H1 (cell line): Measurements from ENCODE around the gene ARHGAP23. TPM values are rescaled to one million over a fixed set of nuclear protein-coding genes. Genes with fewer than 3 reads are reported as not detected.

Experiments used
- CTCF ChIA-PET: fragments of 300-600 bp; sonication (Branson Sonifier 250); formaldehyde crosslinking; loops from one replicate; lab custom pipeline; 2021; ENCODE audit not compliant: partially characterized antibody; lab: Charles Lee
- POLR2A ChIA-PET: fragments of 300-600 bp; sonication (Branson Sonifier 250); formaldehyde crosslinking; loops from one replicate; lab custom pipeline; 2021; ENCODE audit warnings: inconsistent platforms; ENCODE audit not compliant: partially characterized antibody; lab: Charles Lee
- DNase-seq, 2 experiments: peaks; one replicate each; pipeline versions ENCODE4 v3.0.0 to v3.0.0-alpha.2; 2010 to 2022; ENCODE audit warnings: low spot score in 2 of 2, low read depth in 1 of 2, mixed read lengths in 1 of 2
- FAIRE-seq: peaks from 2 replicates; lab custom pipeline; 2011; peaks lifted over from hg19 to GRCh38; lab: Jason Lieb, UNC
- H2AFZ ChIP-seq: 2 replicates; pipeline ENCODE4 v1.8.1; 2012; ENCODE audit warnings: low read length, inconsistent platforms
- H2AK5ac ChIP-seq: 2 replicates; pipeline ENCODE4 v1.6.1; 2013; ENCODE audit warnings: low read depth, low read length
- H2BK120ac ChIP-seq: replicated peaks from 2 replicates; pipeline ENCODE3; 2013; ENCODE audit warnings: low read depth, low read length, inconsistent platforms
- H2BK12ac ChIP-seq: 2 replicates; pipeline ENCODE4 v1.6.1; 2013; ENCODE audit warnings: low read depth, low read length
- H2BK15ac ChIP-seq: 2 replicates; pipeline ENCODE4 v1.6.1; 2013; ENCODE audit warnings: low read length
- H2BK20ac ChIP-seq: 2 replicates; pipeline ENCODE4 v1.6.1; 2013; ENCODE audit warnings: low read length
- H2BK5ac ChIP-seq: 2 replicates; pipeline ENCODE4 v1.6.1; 2013; ENCODE audit warnings: low read depth, low read length
- H3K14ac ChIP-seq: 2 replicates; pipeline ENCODE4 v1.6.1; 2013; ENCODE audit warnings: inconsistent platforms; ENCODE audit not compliant: insufficient read length
- H3K18ac ChIP-seq: 2 replicates; pipeline ENCODE4 v1.6.1; 2013; ENCODE audit warnings: low read length; ENCODE audit errors: extremely low read depth
- H3K23ac ChIP-seq: 2 replicates; pipeline ENCODE4 v1.6.1; 2013; ENCODE audit warnings: inconsistent platforms; ENCODE audit not compliant: insufficient read length
- H3K23me2 ChIP-seq: 2 replicates; pipeline ENCODE4 v1.6.1; 2013; ENCODE audit warnings: low read depth, low read length
- H3K27ac ChIP-seq: 2 replicates; pipeline ENCODE4 v1.6.1; 2011; ENCODE audit warnings: low read depth, low read length, inconsistent platforms
- H3K27me3 ChIP-seq, 4 experiments: replicated peaks in 1 of 4; 1 replicate in 1 of 4; 2 replicates in 3 of 4; pipeline versions ENCODE4 v1.6.1 to v1.8.1; 2011 to 2013; ENCODE audit warnings: low read length in 3 of 4, mild to moderate bottlenecking in 3 of 4, inconsistent platforms in 2 of 4, mixed read lengths in 2 of 4, moderate library complexity in 1 of 4; ENCODE audit not compliant: control insufficient read depth in 3 of 4, insufficient read depth in 3 of 4; ENCODE audit errors: extremely low read depth in 1 of 4
- H3K36me3 ChIP-seq, 4 experiments: 2 replicates each; pipeline versions ENCODE4 v1.6.1 to v1.8.1; 2011 to 2013; ENCODE audit warnings: mild to moderate bottlenecking in 4 of 4, low read length in 3 of 4, moderate library complexity in 2 of 4, control low read depth in 1 of 4, inconsistent platforms in 1 of 4; ENCODE audit not compliant: insufficient read depth in 4 of 4, control insufficient read depth in 2 of 4
- H3K4ac ChIP-seq: replicated peaks from 2 replicates; pipeline ENCODE3; 2013; ENCODE audit warnings: low read length, low read depth, mixed read lengths, inconsistent platforms; ENCODE audit not compliant: insufficient read length
- H3K4me1 ChIP-seq, 4 experiments: replicated peaks in 1 of 4; 1 replicate in 1 of 4; 2 replicates in 3 of 4; pipeline versions ENCODE4 v1.6.1 to v1.8.1; 2011 to 2013; ENCODE audit warnings: low read length in 3 of 4, inconsistent platforms in 2 of 4, mixed read lengths in 1 of 4; ENCODE audit not compliant: insufficient read depth in 4 of 4, control insufficient read depth in 3 of 4
- H3K4me2 ChIP-seq, 2 experiments: 2 replicates each; pipeline versions ENCODE4 v1.6.1 to v1.8.1; 2011 to 2013; ENCODE audit warnings: low read depth in 2 of 2, low read length in 2 of 2, control low read depth in 1 of 2, inconsistent platforms in 1 of 2, mild to moderate bottlenecking in 1 of 2; ENCODE audit not compliant: insufficient read depth in 1 of 2
- H3K4me3 ChIP-seq, 4 experiments: fragments of 200-600, 300-600 bp in 1 of 4; sonication (generic), shearing (Covaris generic), sonication (Bioruptor Twin) in 1 of 4; 2 replicates each; pipeline versions ENCODE4 v1.5.1 to v1.8.1; 2011 to 2016; ENCODE audit warnings: low read length in 4 of 4, low read depth in 3 of 4, control low read depth in 2 of 4, inconsistent platforms in 2 of 4, mild to moderate bottlenecking in 2 of 4, mixed read lengths in 1 of 4, moderate library complexity in 1 of 4; ENCODE audit not compliant: insufficient read depth in 2 of 4; ENCODE audit errors: extremely low read depth in 1 of 4
- H3K56ac ChIP-seq: replicated peaks from 2 replicates; pipeline ENCODE3; 2013; ENCODE audit warnings: low read depth, mild to moderate bottlenecking, mixed read lengths, low read length, inconsistent platforms; ENCODE audit not compliant: insufficient read length
- H3K79me1 ChIP-seq: 2 replicates; pipeline ENCODE4 v1.6.1; 2013; ENCODE audit warnings: low read depth, low read length, control low read depth
- H3K79me2 ChIP-seq, 2 experiments: 2 replicates each; pipeline versions ENCODE4 v1.6.1 to v1.8.1; 2012 to 2013; ENCODE audit warnings: low read length in 2 of 2, mild to moderate bottlenecking in 2 of 2, inconsistent platforms in 1 of 2; ENCODE audit not compliant: insufficient read depth in 2 of 2, control insufficient read depth in 1 of 2
- H3K9ac ChIP-seq, 4 experiments: replicated peaks in 1 of 4; 1 replicate in 1 of 4; 2 replicates in 3 of 4; pipeline versions ENCODE4 v1.6.1 to v1.8.1; 2011 to 2013; ENCODE audit warnings: low read depth in 3 of 4, low read length in 3 of 4, control low read depth in 2 of 4, mild to moderate bottlenecking in 2 of 4, moderate library complexity in 2 of 4, inconsistent platforms in 1 of 4; ENCODE audit errors: extremely low read depth in 1 of 4
- H3K9me3 ChIP-seq, 2 experiments: 2 replicates each; pipeline versions ENCODE4 v1.6.1 to v1.8.1; 2012 to 2013; ENCODE audit warnings: mild to moderate bottlenecking in 2 of 2, moderate library complexity in 2 of 2, control low read depth in 1 of 2, inconsistent platforms in 1 of 2, low read depth in 1 of 2, low read length in 1 of 2, mixed read lengths in 1 of 2; ENCODE audit not compliant: insufficient read depth in 2 of 2
- H4K20me1 ChIP-seq, 2 experiments: replicated peaks in 1 of 2; 2 replicates each; pipeline versions ENCODE3 to v1.8.1; 2011 to 2013; ENCODE audit warnings: inconsistent platforms in 2 of 2, low read length in 2 of 2, mild to moderate bottlenecking in 1 of 2; ENCODE audit not compliant: insufficient read depth in 2 of 2, control insufficient read depth in 1 of 2
- H4K5ac ChIP-seq: 2 replicates; pipeline ENCODE4 v1.6.1; 2013; ENCODE audit warnings: low read length, low read depth, mixed read lengths, inconsistent platforms; ENCODE audit not compliant: insufficient read length
- H4K8ac ChIP-seq: 2 replicates; pipeline ENCODE4 v1.8.0; 2013; ENCODE audit warnings: mild to moderate bottlenecking, moderate library complexity, low read length, inconsistent platforms; ENCODE audit not compliant: insufficient read depth; ENCODE audit errors: extremely low read depth
- H4K91ac ChIP-seq: replicated peaks from 2 replicates; pipeline ENCODE3; 2013; ENCODE audit warnings: low read length, mixed read lengths, inconsistent platforms; ENCODE audit not compliant: insufficient read length
- CTBP2 ChIP-seq: IDR thresholded peaks from 2 replicates; pipeline ENCODE4 v1.7.0; 2011; ENCODE audit warnings: borderline replicate concordance, mild to moderate bottlenecking, moderate library complexity, mixed read lengths, low read length; ENCODE audit not compliant: insufficient read depth, insufficient read length
- E2F6 ChIP-seq: IDR thresholded peaks from 2 replicates; pipeline ENCODE4 v1.6.1; 2012; ENCODE audit warnings: inconsistent platforms
- GABPA ChIP-seq: IDR thresholded peaks from 2 replicates; pipeline ENCODE4 v1.6.1; 2011; ENCODE audit warnings: mild to moderate bottlenecking, low read length, moderate library complexity, borderline replicate concordance; ENCODE audit not compliant: insufficient read depth
- ZNF274 ChIP-seq: IDR thresholded peaks from 2 replicates; pipeline ENCODE4 v1.7.0; 2012; ENCODE audit warnings: low read length, borderline replicate concordance; ENCODE audit errors: extremely low read depth
- WGBS, 2 experiments: shearing (Covaris generic) in 1 of 2; methylation state at CpG; one replicate each; pipeline versions ENCODE4 v1.1.6 to v1.1.7; 2013 to 2015; ENCODE audit warnings: low lambda C conversion rate in 2 of 2, mixed read lengths in 2 of 2, inconsistent platforms in 1 of 2, low coverage in 1 of 2, missing lambda C conversion rate in 1 of 2; ENCODE audit not compliant: insufficient replicate concordance in 2 of 2, insufficient coverage in 1 of 2, insufficient read length in 1 of 2; ENCODE audit errors: extremely low coverage in 1 of 2, missing lambda C conversion rate in 1 of 2; 5-methylcytosine and 5-hydroxymethylcytosine counted together
- polyA plus RNA-seq, 7 experiments: library from polyadenylated mRNA; depleted of rRNA in 3 of 7; stranded (reverse) in 5 of 7; unstranded in 2 of 7; fragments of >200 nt in 5 of 7; fragments of 200-250 nt in 2 of 7; gene quantifications; 1 replicate in 5 of 7; 2 replicates in 1 of 7; 4 replicates in 1 of 7; pipeline versions ENCODE4 v1.2.1 to v1.2.3, GENCODE V29; 2011 to 2013; ENCODE audit warnings: missing spikeins in 2 of 7, mixed read lengths in 2 of 7
- total RNA-seq: library from RNA; stranded (reverse); fragmentation: NEBNext Ultra II Directional; extraction: Animal tissue kit (Norgen Biotek cat#: 25700); gene quantifications from 2 replicates; pipeline ENCODE4 v1.2.1, GENCODE V29; 2021
- TF ChIP-seq, protein P1 (sequence below), 3 experiments: IDR thresholded peaks; 1 replicate in 2 of 3; 2 replicates in 1 of 3; pipeline versions ENCODE4 v1.5.1 to v1.6.1; 2011; ENCODE audit warnings: low read length in 3 of 3, mild to moderate bottlenecking in 3 of 3, inconsistent platforms in 2 of 3, low read depth in 1 of 3, moderate library complexity in 1 of 3; ENCODE audit not compliant: insufficient read depth in 1 of 3; ENCODE audit errors: control extremely low read depth in 1 of 3

ARHGAP23 gene
- total and polyA plus RNA-seq, 2 of the 8 experiments (the other 6 are each of a cell fraction or from before 2014, with no cell fraction given): 16.3 to 107 TPM

GRCh38 chr17:38532451-38532850 is 104.2 kb downstream of the ARHGAP23 start:
- Histone ChIP-seq H3K27ac (no peak overlapping the region), H3K79me2 (no peaks in the 10 kb centered on the region), H2BK5ac (no peak overlapping the region; the same call in 1 of the 2 replicates), H2BK120ac (no peak overlapping the region), H2BK20ac (0 out of 2 replicates have a peak overlapping the region, but pooled peaks have one; percentile 48), H4K8ac (no peak overlapping the region)
- CTCF ChIA-PET: interaction anchor here (6.7 to 38.1 kb wide), 3 partner anchors 20 to 62 kb away, joined by 56 to 914 read pairs (median 363); partner anchors contain the start of gene SRCIN1
- no peak for TF ChIP-seq GABPA
- no peak for TF ChIP-seq CTBP2
- TF ChIP-seq ZNF274: no peak
- TF ChIP-seq, protein P1, sequence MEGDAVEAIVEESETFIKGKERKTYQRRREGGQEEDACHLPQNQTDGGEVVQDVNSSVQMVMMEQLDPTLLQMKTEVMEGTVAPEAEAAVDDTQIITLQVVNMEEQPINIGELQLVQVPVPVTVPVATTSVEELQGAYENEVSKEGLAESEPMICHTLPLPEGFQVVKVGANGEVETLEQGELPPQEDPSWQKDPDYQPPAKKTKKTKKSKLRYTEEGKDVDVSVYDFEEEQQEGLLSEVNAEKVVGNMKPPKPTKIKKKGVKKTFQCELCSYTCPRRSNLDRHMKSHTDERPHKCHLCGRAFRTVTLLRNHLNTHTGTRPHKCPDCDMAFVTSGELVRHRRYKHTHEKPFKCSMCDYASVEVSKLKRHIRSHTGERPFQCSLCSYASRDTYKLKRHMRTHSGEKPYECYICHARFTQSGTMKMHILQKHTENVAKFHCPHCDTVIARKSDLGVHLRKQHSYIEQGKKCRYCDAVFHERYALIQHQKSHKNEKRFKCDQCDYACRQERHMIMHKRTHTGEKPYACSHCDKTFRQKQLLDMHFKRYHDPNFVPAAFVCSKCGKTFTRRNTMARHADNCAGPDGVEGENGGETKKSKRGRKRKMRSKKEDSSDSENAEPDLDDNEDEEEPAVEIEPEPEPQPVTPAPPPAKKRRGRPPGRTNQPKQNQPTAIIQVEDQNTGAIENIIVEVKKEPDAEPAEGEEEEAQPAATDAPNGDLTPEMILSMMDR (IDR thresholded peaks at IDR 0.05; ENCODE audit: control extremely low read depth in 1 of 3, insufficient read depth in 1 of 3, low read depth in 1 of 3, low read length in 3 of 3): no peak
- no peak for TF ChIP-seq E2F6
- TF ChIP-seq, all 59 proteins: peak for 0
- no peak for DNase-seq
- H3K14ac ChIP-seq: no peak overlapping the region
- H3K36me3 ChIP-seq: no peaks in the 10 kb centered on the region
- H4K91ac ChIP-seq: no peak overlapping the region
- no peak overlapping the region for H3K4me2 ChIP-seq
- peak overlapping the region; percentile 86; the same call in 1 of the 2 replicates for H2AK5ac ChIP-seq
- 0 out of 2 replicates have a peak overlapping the region, but pooled peaks have one; percentile 43 for H2BK12ac ChIP-seq
- H3K23ac ChIP-seq: no peak overlapping the region
- H3K79me1 ChIP-seq: no peaks in the 10 kb centered on the region
- H4K5ac ChIP-seq: no peak overlapping the region
- H4K20me1 ChIP-seq: no peaks in the 10 kb centered on the region
- H3K9me3 ChIP-seq: no peaks in the 10 kb centered on the region
- no peak overlapping the region for H2AFZ ChIP-seq
- H3K23me2 ChIP-seq: no peaks in the 10 kb centered on the region
- POLR2A ChIA-PET: no interaction called here
- no peak overlapping the region for H3K4me3 ChIP-seq
- H2BK15ac ChIP-seq: 0 out of 2 replicates have a peak overlapping the region, but pooled peaks have one; percentile 72
- no peak overlapping the region for H3K4ac ChIP-seq
- peaks cover 0 to 7% (median 1%) of the 10 kb centered on the region in 4 experiments; a peak in 3 of 7 replicates for H3K27me3 ChIP-seq
- WGBS, 2 experiments: 92% methylated on average over 16 of the region's 16 CpGs; no CpG with 5 or more reads in 1 of the 2 experiments
- FAIRE-seq: no peak
- peaks cover 0 to 19% (median 5%) of the 10 kb centered on the region in 4 experiments; a peak in 5 of 7 replicates for H3K4me1 ChIP-seq
- no peak overlapping the region for H3K18ac ChIP-seq
- H3K56ac ChIP-seq: no peak overlapping the region
- no peak overlapping the region for H3K9ac ChIP-seq
